Tibial nerve (tissue), 4 donors: ENCODE measurements around the gene ADRA2B.

Experiments
- CTCF ChIP-seq, 5 experiments: fragments of 200-600 bp in 3 of 5; fragments of 450-650 bp in 2 of 5; sonication (generic) in 3 of 5; IDR thresholded peaks; one replicate each; pipeline ENCODE4 v1.5.1; 2016 to 2019; ENCODE audit warnings: antibody characterized with exemption in 5 of 5, mild to moderate bottlenecking in 3 of 5, moderate library complexity in 2 of 5
- EP300 ChIP-seq, 2 donors: sonication (generic); formaldehyde crosslinking; IDR thresholded peaks; one replicate each; pipeline ENCODE4 v1.6.1; 2017; ENCODE audit warnings: antibody characterized with exemption in 2 of 2, mild to moderate bottlenecking in 1 of 2
- POLR2A ChIP-seq, 2 donors: fragments of 450-650 bp; IDR thresholded peaks; one replicate each; pipeline ENCODE4 v1.6.1; 2017; ENCODE audit warnings: antibody characterized with exemption in 2 of 2, mild to moderate bottlenecking in 2 of 2, moderate library complexity in 2 of 2

DNA sequence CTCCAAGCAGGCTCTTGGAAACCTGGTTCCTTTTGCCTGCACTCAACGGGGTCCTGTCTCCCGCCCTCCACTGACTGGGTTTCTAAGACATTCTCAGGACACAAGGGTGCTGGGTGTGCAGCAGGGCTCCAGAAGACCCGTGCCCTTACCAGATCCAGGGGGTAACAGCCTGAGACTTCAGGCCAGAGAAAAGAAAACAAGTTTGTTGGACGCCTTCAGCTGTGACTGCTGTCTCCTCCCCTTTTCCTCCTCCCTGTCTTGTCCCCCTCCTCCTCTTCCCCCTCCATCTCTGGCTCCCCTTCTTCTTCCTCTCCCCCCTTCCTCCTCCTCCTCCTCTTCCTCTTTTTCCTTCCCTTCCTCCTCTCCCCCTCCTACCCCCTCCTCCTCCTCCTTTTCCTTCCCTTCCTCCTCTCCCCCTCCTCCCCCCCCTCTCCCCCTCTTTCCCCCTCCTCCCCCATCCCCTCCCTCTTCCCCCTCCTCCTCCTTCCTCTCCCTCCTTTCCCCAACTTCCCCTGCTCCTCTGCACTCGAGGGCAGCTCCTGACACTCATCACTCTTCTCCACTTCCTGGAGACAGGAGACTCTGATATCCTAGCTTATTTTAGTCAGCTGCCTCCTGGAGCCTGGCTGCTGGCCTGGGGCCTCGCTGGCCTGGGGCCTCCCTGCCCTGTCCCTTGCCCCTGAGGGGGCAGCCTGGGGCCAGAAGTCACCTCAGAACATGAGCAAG, 12.4 kb downstream of the ADRA2B start:
- no peak for TF ChIP-seq CTCF (IDR thresholded peaks at IDR 0.05)
- no peak for TF ChIP-seq POLR2A (IDR thresholded peaks at IDR 0.05)
- TF ChIP-seq EP300 (IDR thresholded peaks at IDR 0.05): no peak
